Measurements from ENCODE around the gene GAA. TPM values are rescaled to one million over a fixed set of nuclear protein-coding genes. Genes with fewer than 3 reads are reported as not detected.

GAA gene
- total RNA-seq, 3 donors from 2014 or later (not counting 1 experiment from before 2014, with no cell fraction given) = 28.5 to 35.8 (median 32.9) TPM

- Mint-ChIP-seq H3K27me3 (ENCODE audit: low read depth in 2 of 2) (no peaks in the 10 kb centered on the region), H3K27ac (no peak overlapping the region), H3K4me3 (no peak overlapping the region), H3K4me1 (no peaks in the 10 kb centered on the region), H3K9me3 (peaks cover 0 to 3% of the 10 kb centered on the region in 2 donors), H3K36me3 (no peaks in the 10 kb centered on the region)
- H3K36me3 ChIP-seq (ENCODE audit: control insufficient read depth, insufficient read depth, low read length) = no peaks in the 10 kb centered on the region
- ATAC-seq (no peak), DNase-seq (no peak)
- TF ChIP-seq, protein P1, sequence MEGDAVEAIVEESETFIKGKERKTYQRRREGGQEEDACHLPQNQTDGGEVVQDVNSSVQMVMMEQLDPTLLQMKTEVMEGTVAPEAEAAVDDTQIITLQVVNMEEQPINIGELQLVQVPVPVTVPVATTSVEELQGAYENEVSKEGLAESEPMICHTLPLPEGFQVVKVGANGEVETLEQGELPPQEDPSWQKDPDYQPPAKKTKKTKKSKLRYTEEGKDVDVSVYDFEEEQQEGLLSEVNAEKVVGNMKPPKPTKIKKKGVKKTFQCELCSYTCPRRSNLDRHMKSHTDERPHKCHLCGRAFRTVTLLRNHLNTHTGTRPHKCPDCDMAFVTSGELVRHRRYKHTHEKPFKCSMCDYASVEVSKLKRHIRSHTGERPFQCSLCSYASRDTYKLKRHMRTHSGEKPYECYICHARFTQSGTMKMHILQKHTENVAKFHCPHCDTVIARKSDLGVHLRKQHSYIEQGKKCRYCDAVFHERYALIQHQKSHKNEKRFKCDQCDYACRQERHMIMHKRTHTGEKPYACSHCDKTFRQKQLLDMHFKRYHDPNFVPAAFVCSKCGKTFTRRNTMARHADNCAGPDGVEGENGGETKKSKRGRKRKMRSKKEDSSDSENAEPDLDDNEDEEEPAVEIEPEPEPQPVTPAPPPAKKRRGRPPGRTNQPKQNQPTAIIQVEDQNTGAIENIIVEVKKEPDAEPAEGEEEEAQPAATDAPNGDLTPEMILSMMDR (IDR thresholded peaks at IDR 0.05) = no peak
- no peak overlapping the region for H3K27ac ChIP-seq (ENCODE audit: low read length)
- H3K9me3 ChIP-seq (ENCODE audit: control insufficient read depth, insufficient read depth, low read length) = no peaks in the 10 kb centered on the region
- H3K4me3 ChIP-seq (ENCODE audit: low read length) = no peak overlapping the region
- no peaks in the 10 kb centered on the region for H3K27me3 ChIP-seq (ENCODE audit: control insufficient read depth, insufficient read depth, low read length)
- WGBS (ENCODE audit: insufficient coverage) = 91% methylated on average over 9 of the region's 9 CpGs
- intact Hi-C loops (cut with micrococcal nuclease) = no loop called here
- H3K4me1 ChIP-seq (ENCODE audit: control insufficient read depth, insufficient read depth, low read length) = no peaks in the 10 kb centered on the region
These were observed 18.5 kb downstream of the GAA start for GRCh38 chr17:80119839-80120238.

DNA sequence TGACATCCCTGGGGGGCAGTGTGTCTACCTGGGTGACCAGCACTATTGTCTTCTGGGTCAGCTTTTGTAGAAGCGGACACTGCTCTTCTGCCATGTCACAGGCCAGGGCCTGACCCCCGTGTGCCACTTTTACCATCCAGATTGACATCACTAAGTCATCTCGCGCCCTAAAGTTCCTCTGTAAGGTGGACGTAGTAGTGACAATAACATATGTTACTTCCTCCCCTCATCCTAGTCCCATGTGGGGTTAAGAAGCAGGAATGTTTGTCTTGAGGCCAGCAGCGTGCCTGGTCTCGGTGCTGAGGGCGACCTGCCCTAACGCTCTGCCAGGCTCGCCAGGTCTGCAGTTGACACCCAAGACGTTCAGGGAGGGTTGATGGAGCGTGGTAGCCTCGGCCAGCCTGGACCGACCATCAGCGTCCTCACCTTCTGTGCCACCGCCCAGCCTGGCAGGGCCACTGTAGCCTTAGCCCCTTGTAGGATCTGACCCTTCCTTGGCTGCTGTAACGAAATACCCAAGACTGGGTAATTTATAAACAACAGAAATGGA lies 20.7 kb downstream of the GAA start:
- no peaks in the 10 kb centered on the region for H3K27me3 ChIP-seq (ENCODE audit: control insufficient read depth, insufficient read depth, low read length)
- DNase-seq = no peak
- no peak overlapping the region for H3K4me3 ChIP-seq (ENCODE audit: low read length)
- H3K36me3 ChIP-seq (ENCODE audit: control insufficient read depth, insufficient read depth, low read length) = no peaks in the 10 kb centered on the region
- no peak overlapping the region for H3K27ac Mint-ChIP-seq
- H3K27me3 Mint-ChIP-seq (ENCODE audit: low read depth in 2 of 2) = peaks cover 0 to 7% of the 10 kb centered on the region in 2 donors
- H3K36me3 Mint-ChIP-seq = no peaks in the 10 kb centered on the region
- no peak for ATAC-seq
- no peaks in the 10 kb centered on the region for H3K4me1 Mint-ChIP-seq
- no peak overlapping the region for H3K27ac ChIP-seq (ENCODE audit: low read length)
- TF ChIP-seq, protein P1 (IDR thresholded peaks at IDR 0.05) = no peak
- intact Hi-C loops (cut with micrococcal nuclease) = no loop called here
- whole genome bisulfite sequencing (ENCODE audit: insufficient coverage) = 88% methylated on average over 17 of the region's 17 CpGs
- no peaks in the 10 kb centered on the region for H3K4me1 ChIP-seq (ENCODE audit: control insufficient read depth, insufficient read depth, low read length)
- no peak overlapping the region for H3K4me3 Mint-ChIP-seq
- no peaks in the 10 kb centered on the region for H3K9me3 ChIP-seq (ENCODE audit: control insufficient read depth, insufficient read depth, low read length)
- no peaks in the 10 kb centered on the region for H3K9me3 Mint-ChIP-seq

- H3K27ac Mint-ChIP-seq = no peak overlapping the region
These were observed 21.6 kb downstream of the GAA start for GRCh38 chr17:80122926-80123505.

More at GRCh38 chr17:80122926-80123505, 21.6 kb downstream of the GAA start:
- no peaks in the 10 kb centered on the region for H3K36me3 ChIP-seq (ENCODE audit: control insufficient read depth, insufficient read depth, low read length)
- H3K4me1 ChIP-seq (ENCODE audit: control insufficient read depth, insufficient read depth, low read length) = no peaks in the 10 kb centered on the region
- TF ChIP-seq, protein P1 (IDR thresholded peaks at IDR 0.05) = no peak
- H3K4me3 ChIP-seq (ENCODE audit: low read length) = no peak overlapping the region
- no peaks in the 10 kb centered on the region for H3K9me3 Mint-ChIP-seq
- H3K27me3 ChIP-seq (ENCODE audit: control insufficient read depth, insufficient read depth, low read length) = no peaks in the 10 kb centered on the region
- H3K9me3 ChIP-seq (ENCODE audit: control insufficient read depth, insufficient read depth, low read length) = no peaks in the 10 kb centered on the region
- no peak overlapping the region for H3K27ac ChIP-seq (ENCODE audit: low read length)
- intact Hi-C loops (cut with micrococcal nuclease) = no loop called here
- H3K27me3 Mint-ChIP-seq (ENCODE audit: low read depth in 2 of 2) = peaks cover 0 to 12% of the 10 kb centered on the region in 2 donors
- 78% methylated on average over 6 of the region's 6 CpGs for WGBS (ENCODE audit: insufficient coverage)
- no peaks in the 10 kb centered on the region for H3K36me3 Mint-ChIP-seq
- H3K4me3 Mint-ChIP-seq = no peak overlapping the region
- DNase-seq (no peak), ATAC-seq (no peak)
- no peaks in the 10 kb centered on the region for H3K4me1 Mint-ChIP-seq

All from natural killer cell (primary cell).